ENCODE data around the gene MEGF11.

Gene MEGF11

DNA sequence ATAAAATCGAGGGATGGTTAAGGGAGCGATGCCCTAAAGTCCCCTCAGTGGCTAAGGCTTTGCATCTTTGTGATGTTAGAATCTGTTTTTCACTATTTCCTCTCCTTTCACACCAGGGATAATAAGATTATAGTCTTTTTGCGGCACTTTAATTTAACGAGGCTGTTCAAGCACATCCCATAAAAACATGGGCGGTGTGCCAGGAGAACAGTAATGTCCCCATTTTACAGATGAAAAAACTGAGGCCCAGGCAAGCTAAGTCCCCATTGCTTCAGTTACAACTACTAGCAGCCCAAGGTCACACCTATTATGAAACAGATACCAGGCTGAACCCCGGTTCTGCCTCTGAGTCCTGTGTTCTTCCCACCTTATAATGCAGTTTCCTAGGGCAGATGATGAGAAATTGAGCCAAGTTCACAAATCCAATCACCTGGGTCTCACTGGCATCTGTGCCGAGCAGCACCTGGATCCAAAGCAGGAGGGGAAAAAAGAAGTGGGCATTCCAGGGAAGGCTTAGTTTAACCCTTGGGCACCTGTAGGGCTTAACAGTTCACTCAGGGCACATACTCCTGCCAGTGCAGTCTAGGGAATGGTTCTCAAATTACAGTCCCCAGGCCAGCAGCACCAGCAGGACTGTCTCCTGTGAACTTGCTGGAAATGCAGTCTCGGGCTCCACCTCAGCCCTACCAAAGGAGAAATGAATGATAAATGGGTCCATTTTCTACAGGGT, 215.0 kb downstream of the MEGF11 start:
- no peak for DNase-seq (ENCODE audit: insufficient read length, low spot score)
- TF ChIP-seq, protein P1, sequence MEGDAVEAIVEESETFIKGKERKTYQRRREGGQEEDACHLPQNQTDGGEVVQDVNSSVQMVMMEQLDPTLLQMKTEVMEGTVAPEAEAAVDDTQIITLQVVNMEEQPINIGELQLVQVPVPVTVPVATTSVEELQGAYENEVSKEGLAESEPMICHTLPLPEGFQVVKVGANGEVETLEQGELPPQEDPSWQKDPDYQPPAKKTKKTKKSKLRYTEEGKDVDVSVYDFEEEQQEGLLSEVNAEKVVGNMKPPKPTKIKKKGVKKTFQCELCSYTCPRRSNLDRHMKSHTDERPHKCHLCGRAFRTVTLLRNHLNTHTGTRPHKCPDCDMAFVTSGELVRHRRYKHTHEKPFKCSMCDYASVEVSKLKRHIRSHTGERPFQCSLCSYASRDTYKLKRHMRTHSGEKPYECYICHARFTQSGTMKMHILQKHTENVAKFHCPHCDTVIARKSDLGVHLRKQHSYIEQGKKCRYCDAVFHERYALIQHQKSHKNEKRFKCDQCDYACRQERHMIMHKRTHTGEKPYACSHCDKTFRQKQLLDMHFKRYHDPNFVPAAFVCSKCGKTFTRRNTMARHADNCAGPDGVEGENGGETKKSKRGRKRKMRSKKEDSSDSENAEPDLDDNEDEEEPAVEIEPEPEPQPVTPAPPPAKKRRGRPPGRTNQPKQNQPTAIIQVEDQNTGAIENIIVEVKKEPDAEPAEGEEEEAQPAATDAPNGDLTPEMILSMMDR (IDR thresholded peaks at IDR 0.05; ENCODE audit: insufficient read depth, missing control alignments) = no peak
- FAIRE-seq = no peak

GRCh38 chr15:66036859-66037258, 216.7 kb downstream of the MEGF11 start:
- no peak for DNase-seq (ENCODE audit: insufficient read length, low spot score)
- FAIRE-seq = no peak

GRCh38 chr15:66035901-66036300, 217.6 kb downstream of the MEGF11 start:
- no peak for DNase-seq (ENCODE audit: insufficient read length, low spot score)
- TF ChIP-seq, protein P1 (IDR thresholded peaks at IDR 0.05; ENCODE audit: insufficient read depth, missing control alignments) = no peak
- no peak for FAIRE-seq

More at GRCh38 chr15:66036859-66037258, 216.7 kb downstream of the MEGF11 start:
- TF ChIP-seq, protein P1 (IDR thresholded peaks at IDR 0.05; ENCODE audit: insufficient read depth, missing control alignments) = no peak

GRCh38 chr15:66033143-66033542, 220.4 kb downstream of the MEGF11 start:
- TF ChIP-seq, protein P1 (IDR thresholded peaks at IDR 0.05; ENCODE audit: insufficient read depth, missing control alignments) = no peak

GRCh38 chr15:66032006-66032405, 221.5 kb downstream of the MEGF11 start:
- TF ChIP-seq, protein P1 (IDR thresholded peaks at IDR 0.05; ENCODE audit: insufficient read depth, missing control alignments) = no peak
- FAIRE-seq (no peak), DNase-seq (ENCODE audit: insufficient read length, low spot score) (no peak)

More at GRCh38 chr15:66033143-66033542, 220.4 kb downstream of the MEGF11 start:
- no peak for DNase-seq (ENCODE audit: insufficient read length, low spot score)
- no peak for FAIRE-seq

- FAIRE-seq = no peak
- no peak for DNase-seq (ENCODE audit: insufficient read length, low spot score)
- TF ChIP-seq, protein P1 (IDR thresholded peaks at IDR 0.05; ENCODE audit: insufficient read depth, missing control alignments) = no peak
Observed at GRCh38 chr15:66030650-66031049, 222.9 kb downstream of the MEGF11 start.

DNA sequence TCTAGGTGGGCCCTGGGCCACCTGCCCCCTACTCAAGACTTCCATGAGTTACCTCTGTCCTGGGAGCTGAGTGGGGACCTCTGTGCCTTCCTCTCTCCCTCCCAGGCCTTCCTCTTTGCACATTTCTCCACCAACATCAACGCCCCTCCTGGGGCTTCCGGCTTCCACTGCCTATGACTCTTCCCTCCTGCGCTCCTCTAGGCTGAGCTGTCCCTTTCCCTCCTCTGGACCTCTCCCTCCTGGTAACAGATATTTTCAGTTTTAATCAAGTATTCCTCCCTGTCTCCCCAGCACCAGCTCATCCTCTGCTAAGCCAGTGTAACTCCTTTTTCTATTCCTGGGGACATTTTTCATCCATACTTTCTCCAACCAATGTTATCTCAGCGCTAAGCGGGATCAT, 223.9 kb downstream of the MEGF11 start:
- DNase-seq (ENCODE audit: insufficient read length, low spot score) (no peak), FAIRE-seq (no peak)
- TF ChIP-seq, protein P1 (IDR thresholded peaks at IDR 0.05; ENCODE audit: insufficient read depth, missing control alignments) = no peak

Data from D721Med (cell line).